K562 (cell line): Measurements from ENCODE around the gene DCAKD. TPM values are rescaled to one million over a fixed set of nuclear protein-coding genes. Genes with fewer than 3 reads are reported as not detected.

Experiments
- ARID3A ChIP-seq: IDR thresholded peaks from 2 replicates; pipeline ENCODE4 v1.6.1; 2012; ENCODE audit warnings: low read depth, low read length, improper control_type of control experiment, borderline replicate concordance
- ATF1 ChIP-seq, 2 experiments: fragments of 450-650 bp in 1 of 2; IDR thresholded peaks; 2 replicates each; pipeline ENCODE4 v1.6.1; 2016; ENCODE audit warnings: missing compliant biosample characterization in 1 of 2, missing genetic modification characterization in 1 of 2
- BACH1 ChIP-seq: fragments of 200-800 bp; sonication (Bioruptor generic); IDR thresholded peaks from 2 replicates; pipeline ENCODE4 v1.6.1; 2016; ENCODE audit warnings: missing genetic modification characterization, missing compliant biosample characterization
- E2F8 ChIP-seq: fragments of 450-650 bp; IDR thresholded peaks from 2 replicates; pipeline ENCODE4 v1.7.1; 2018; ENCODE audit warnings: mild to moderate bottlenecking, low read depth; ENCODE audit not compliant: partially characterized antibody
- ID3 ChIP-seq, 2 experiments: fragments of 250-450 bp in 1 of 2; fragments of 450-650 bp in 1 of 2; sonication (Bioruptor Pico) in 1 of 2; IDR thresholded peaks; 2 replicates each; pipeline versions ENCODE4 v1.6.1 to v1.8.0; 2016 to 2021; ENCODE audit warnings: mild to moderate bottlenecking in 2 of 2, moderate library complexity in 2 of 2, missing compliant biosample characterization in 1 of 2, missing genetic modification characterization in 1 of 2
- MAZ ChIP-seq, 2 experiments: fragments of 450-650 bp in 1 of 2; sonication (generic) in 1 of 2; formaldehyde crosslinking; IDR thresholded peaks in 1 of 2; conservative IDR thresholded peaks in 1 of 2; 2 replicates each; pipeline versions ENCODE4 v1.4.0 to v1.5.0; 2020; ENCODE audit warnings: mild to moderate bottlenecking in 1 of 2, missing genetic modification reagents in 1 of 2
- MBD2 ChIP-seq: sonication (generic); IDR thresholded peaks from 2 replicates; pipeline ENCODE4 v1.6.1; 2016; ENCODE audit warnings: low read depth, borderline replicate concordance
- MCM5 ChIP-seq: fragments of 450-650 bp; IDR thresholded peaks from 2 replicates; pipeline ENCODE4 v1.6.1; 2016; ENCODE audit warnings: low read depth
- MEF2D ChIP-seq: conservative IDR thresholded peaks from 2 replicates; pipeline ENCODE4 v1.6.1; 2016; ENCODE audit warnings: low read depth, missing genetic modification characterization, missing compliant biosample characterization
- MLX ChIP-seq, 2 experiments: fragments of 450-650 bp in 1 of 2; sonication (generic) in 1 of 2; formaldehyde crosslinking; conservative IDR thresholded peaks; 2 replicates each; pipeline versions ENCODE4 v1.4.0 to v1.8.1; 2020 to 2022; ENCODE audit warnings: mild to moderate bottlenecking in 1 of 2, missing genetic modification reagents in 1 of 2
- NR2C2 ChIP-seq, 2 experiments: fragments of 200-800 bp in 1 of 2; sonication (Bioruptor generic) in 1 of 2; sonication (generic) in 1 of 2; formaldehyde crosslinking in 1 of 2; IDR thresholded peaks; 2 replicates each; pipeline versions ENCODE4 v1.6.1 to v1.8.0; 2016 to 2022; ENCODE audit warnings: mild to moderate bottlenecking in 1 of 2, missing compliant biosample characterization in 1 of 2, missing genetic modification characterization in 1 of 2, missing genetic modification reagents in 1 of 2
- THAP7 ChIP-seq: fragments of 250-450 bp; sonication (Bioruptor Pico); IDR thresholded peaks from 2 replicates; pipeline ENCODE4 v1.5.0; 2021
- YBX1 ChIP-seq: fragments of 450-650 bp; IDR thresholded peaks from 2 replicates; pipeline ENCODE4 v1.7.1; 2016; ENCODE audit warnings: mild to moderate bottlenecking
- ZBTB26 ChIP-seq: fragments of 450-650 bp; formaldehyde crosslinking; IDR thresholded peaks from 2 replicates; pipeline ENCODE4 v1.4.0; 2022; ENCODE audit warnings: missing genetic modification characterization
- ZNF217 ChIP-seq: sonication (generic); formaldehyde crosslinking; IDR thresholded peaks from 2 replicates; pipeline ENCODE4 v1.8.0; 2022; ENCODE audit warnings: mild to moderate bottlenecking, missing genetic modification reagents
- ZNF644 ChIP-seq: fragments of 200-800 bp; sonication (Bioruptor generic); IDR thresholded peaks from 2 replicates; pipeline ENCODE4 v1.6.1; 2016; ENCODE audit warnings: low read depth, missing genetic modification characterization, missing compliant biosample characterization
- polyA plus RNA-seq, 8 experiments: library from polyadenylated mRNA; depleted of rRNA in 4 of 8; stranded (reverse) in 5 of 8; unstranded in 3 of 8; fragments of >200 nt; fragmentation: Nextera tagmentation in 2 of 8; fragmentation: Illumina TruSeq in 1 of 8; extraction: Ambion mirVana in 2 of 8; extraction: Trizol in 1 of 8; gene quantifications; 2 replicates each; pipeline versions ENCODE4 v1.2.1 to v1.2.3, GENCODE V29; 2011 to 2014; ENCODE audit warnings: inconsistent platforms in 1 of 8, missing spikeins in 1 of 8
- total RNA-seq, 7 experiments: library from RNA; depleted of rRNA in 6 of 7; stranded (reverse); fragments of >200 nt in 6 of 7; fragmentation: Illumina TruSeq in 2 of 7; extraction: Trizol in 2 of 7; gene quantifications; 2 replicates each; pipeline versions ENCODE4 v1.2.1 to v1.2.3, GENCODE V29; 2011 to 2021; ENCODE audit warnings: low replicate concordance in 1 of 7

Gene DCAKD
- total and polyA plus RNA-seq, 9 of the 15 experiments (the other 6 are each of a cell fraction or from before 2014, with no cell fraction given): 7.9 to 35.5 (median 21.4) TPM

- TF ChIP-seq THAP7 (no peak), ZBTB26 (CRISPR knock-in tag) (no peak), NR2C2 (CRISPR knock-in tag; IDR thresholded peaks at IDR 0.05) (no peak), NR2C2 (tag; IDR thresholded peaks at IDR 0.05) (no peak), MEF2D (tag) (0 out of 2 replicates have a peak, but pooled peaks have one; percentile 27), ID3 (CRISPR knock-in tag; IDR thresholded peaks at IDR 0.05) (no peak), ID3 (tag; IDR thresholded peaks at IDR 0.05) (no peak), BACH1 (tag) (peak; percentile 32; the same call in 1 of the 2 replicates), MCM5 (no peak), ATF1 (CRISPR knock-in tag; IDR thresholded peaks at IDR 0.05) (no peak), ATF1 (tag; IDR thresholded peaks at IDR 0.05) (peak; percentile 55), ZNF217 (no peak), MLX (CRISPR knock-in tag; conservative IDR thresholded peaks at IDR 0.05) (no peak), MAZ (CRISPR knock-in tag; conservative IDR thresholded peaks at IDR 0.05 in 1 of 2, IDR thresholded peaks at IDR 0.05 in 1 of 2) (no peak), MBD2 (0 out of 2 replicates have a peak, but pooled peaks have one; percentile 28), E2F8 (peak; percentile 34), ARID3A (peak; percentile 91; the same call in 1 of the 2 replicates), ZNF644 (tag) (no peak), YBX1 (no peak)
These were observed 19.9 kb downstream of the DCAKD start (continued) for GRCh38 chr17:45031231-45032173.
